Uterus (tissue), 4 donors: Measurements from ENCODE around the gene SDK2. TPM values are rescaled to one million over a fixed set of nuclear protein-coding genes. Genes with fewer than 3 reads are reported as not detected.

ENCODE experiments used
- DNase-seq, 2 donors: peaks; one replicate each; pipeline ENCODE4 v3.0.0-alpha.2; 2019 to 2020
- H3K27ac ChIP-seq, 2 donors: fragments of 200-600 bp; sonication (generic); 1 replicate in 1 of 2; 2 replicates in 1 of 2; pipeline ENCODE4 v1.5.1; 2016 to 2018
- H3K27me3 ChIP-seq, 2 donors: fragments of 200-600 bp; sonication (generic); one replicate each; pipeline ENCODE4 v1.5.1; 2018 to 2019; ENCODE audit warnings: control low read depth in 1 of 2
- H3K36me3 ChIP-seq, 2 donors: fragments of 200-600 bp; sonication (generic); one replicate each; pipeline ENCODE4 v1.5.1; 2019; ENCODE audit warnings: control low read depth in 1 of 2
- H3K4me1 ChIP-seq, 2 donors: fragments of 200-600 bp; sonication (generic); one replicate each; pipeline ENCODE4 v1.5.1; 2018 to 2019; ENCODE audit warnings: control low read depth in 1 of 2
- H3K4me3 ChIP-seq, 2 donors: fragments of 200-600 bp; sonication (generic); 1 replicate in 1 of 2; 2 replicates in 1 of 2; pipeline ENCODE4 v1.5.1; 2018 to 2019; ENCODE audit warnings: mild to moderate bottlenecking in 1 of 2
- H3K9me3 ChIP-seq, 2 donors: fragments of 200-600 bp; sonication (generic); one replicate each; pipeline ENCODE4 v1.5.1; 2019; ENCODE audit warnings: control low read depth in 1 of 2
- POLR2A ChIP-seq, 2 donors: fragments of 450-650 bp; IDR thresholded peaks; one replicate each; pipeline ENCODE4 v1.6.1; 2016; ENCODE audit warnings: antibody characterized with exemption in 2 of 2, mild to moderate bottlenecking in 1 of 2, moderate library complexity in 1 of 2
- intact Hi-C: fragments of 100-400 bp; cut with DNase I; formaldehyde crosslinking; loops from one replicate; pipeline ENCODE4 v1.15.1; 2023; ENCODE audit warnings: low total_unique reads
- total RNA-seq, 4 donors: library from RNA; depleted of rRNA in 3 of 4; stranded (reverse); fragments of >200 nt in 3 of 4; gene quantifications; one replicate each; pipeline versions ENCODE4 v1.1.0 to v1.2.4, GENCODE V29; 2014 to 2023
- TF ChIP-seq, protein P1 (sequence below), 4 experiments: fragments of 200-600 bp in 2 of 4; fragments of 450-650 bp in 2 of 4; sonication (generic) in 2 of 4; IDR thresholded peaks; one replicate each; pipeline ENCODE4 v1.5.1; 2016 to 2019; ENCODE audit warnings: antibody characterized with exemption in 4 of 4, mild to moderate bottlenecking in 2 of 4, moderate library complexity in 1 of 4
- donor health status: DM: yes; HTN: yes; CAD: no.

Gene SDK2
- total RNA-seq, 4 donors from 2014 or later = 1.1 to 5.0 TPM; not detected in 2

- DNase-seq = no peak
- no peak overlapping the region for H3K27ac ChIP-seq
- H3K4me3 ChIP-seq = no peak overlapping the region
- H3K27me3 ChIP-seq = no peaks in the 10 kb centered on the region
- no peaks in the 10 kb centered on the region for H3K36me3 ChIP-seq
- TF ChIP-seq POLR2A (IDR thresholded peaks at IDR 0.05) = no peak
- TF ChIP-seq, protein P1, sequence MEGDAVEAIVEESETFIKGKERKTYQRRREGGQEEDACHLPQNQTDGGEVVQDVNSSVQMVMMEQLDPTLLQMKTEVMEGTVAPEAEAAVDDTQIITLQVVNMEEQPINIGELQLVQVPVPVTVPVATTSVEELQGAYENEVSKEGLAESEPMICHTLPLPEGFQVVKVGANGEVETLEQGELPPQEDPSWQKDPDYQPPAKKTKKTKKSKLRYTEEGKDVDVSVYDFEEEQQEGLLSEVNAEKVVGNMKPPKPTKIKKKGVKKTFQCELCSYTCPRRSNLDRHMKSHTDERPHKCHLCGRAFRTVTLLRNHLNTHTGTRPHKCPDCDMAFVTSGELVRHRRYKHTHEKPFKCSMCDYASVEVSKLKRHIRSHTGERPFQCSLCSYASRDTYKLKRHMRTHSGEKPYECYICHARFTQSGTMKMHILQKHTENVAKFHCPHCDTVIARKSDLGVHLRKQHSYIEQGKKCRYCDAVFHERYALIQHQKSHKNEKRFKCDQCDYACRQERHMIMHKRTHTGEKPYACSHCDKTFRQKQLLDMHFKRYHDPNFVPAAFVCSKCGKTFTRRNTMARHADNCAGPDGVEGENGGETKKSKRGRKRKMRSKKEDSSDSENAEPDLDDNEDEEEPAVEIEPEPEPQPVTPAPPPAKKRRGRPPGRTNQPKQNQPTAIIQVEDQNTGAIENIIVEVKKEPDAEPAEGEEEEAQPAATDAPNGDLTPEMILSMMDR (IDR thresholded peaks at IDR 0.05) = no peak
- intact Hi-C loops = no loop called here
- no peaks in the 10 kb centered on the region for H3K4me1 ChIP-seq
- H3K9me3 ChIP-seq = no peaks in the 10 kb centered on the region
These were observed 23.8 kb downstream of the SDK2 start for GRCh38 chr17:73620414-73620813.

DNA sequence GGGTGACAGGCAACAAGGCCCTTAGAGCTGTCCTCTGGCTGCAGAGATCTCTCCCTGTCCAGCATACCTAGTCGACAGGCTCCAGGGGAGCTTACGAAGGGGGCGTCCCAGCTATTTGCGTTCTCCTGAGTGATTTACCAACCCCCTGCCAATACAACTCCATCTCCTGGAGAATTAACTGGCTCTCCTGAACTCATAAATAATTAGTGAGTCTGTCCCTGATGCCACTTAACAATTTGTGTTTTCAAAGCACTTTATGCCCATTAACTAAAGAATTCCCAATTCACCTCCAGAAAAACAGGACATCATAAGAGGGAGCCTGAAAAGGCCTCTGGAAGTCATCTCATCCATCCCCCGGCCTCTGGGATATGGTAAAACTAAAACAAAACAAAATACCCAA lies 26.7 kb downstream of the SDK2 start:
- Histone ChIP-seq H3K27ac (no peak overlapping the region), H3K4me1 (no peaks in the 10 kb centered on the region), H3K27me3 (no peaks in the 10 kb centered on the region), H3K9me3 (no peaks in the 10 kb centered on the region), H3K36me3 (no peaks in the 10 kb centered on the region), H3K4me3 (no peak overlapping the region)
- intact Hi-C loops = no loop called here
- DNase-seq = no peak
- TF ChIP-seq POLR2A (IDR thresholded peaks at IDR 0.05) = no peak
- TF ChIP-seq, protein P1 (IDR thresholded peaks at IDR 0.05) = no peak

DNA sequence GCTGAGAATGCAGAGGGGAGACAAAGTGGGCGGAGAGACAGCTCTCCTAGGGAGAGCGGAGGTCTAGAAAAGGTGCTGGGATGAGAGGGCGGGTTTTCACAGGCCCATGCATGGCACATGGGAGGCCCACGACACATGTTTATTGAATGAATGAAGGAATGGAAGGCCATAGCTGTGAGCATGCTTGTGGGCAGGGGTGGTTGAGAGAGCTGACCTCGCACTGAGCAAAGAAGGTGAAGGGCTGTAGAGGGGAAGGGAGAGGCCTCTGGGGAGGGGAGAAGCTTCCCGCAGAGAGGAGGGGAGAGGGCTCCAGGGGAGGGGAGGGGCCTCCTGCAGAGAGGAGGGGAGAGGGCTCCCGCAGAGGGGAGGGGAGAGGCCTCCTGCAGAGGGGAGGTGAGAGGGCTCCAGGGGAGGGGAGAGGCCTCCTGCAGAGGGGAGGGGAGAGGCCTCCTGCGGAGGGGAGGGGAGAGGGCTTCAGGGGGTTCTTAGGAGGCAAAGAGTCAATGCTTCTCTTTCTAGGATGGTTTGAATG lies 27.3 kb downstream of the SDK2 start:
- no peak overlapping the region for H3K27ac ChIP-seq
- TF ChIP-seq POLR2A (IDR thresholded peaks at IDR 0.05) = no peak
- TF ChIP-seq, protein P1 (IDR thresholded peaks at IDR 0.05) = no peak

GRCh38 chr17:73616120-73616872 lies 27.9 kb downstream of the SDK2 start:
- Histone ChIP-seq H3K27ac (no peak overlapping the region), H3K9me3 (no peaks in the 10 kb centered on the region)

More for the DNA sequence above, 27.3 kb downstream of the SDK2 start:
- no peak overlapping the region for H3K4me3 ChIP-seq
- H3K9me3 ChIP-seq = no peaks in the 10 kb centered on the region
- intact Hi-C loops = no loop called here
- no peak for DNase-seq
- H3K36me3 ChIP-seq = no peaks in the 10 kb centered on the region
- no peaks in the 10 kb centered on the region for H3K4me1 ChIP-seq
- H3K27me3 ChIP-seq = no peaks in the 10 kb centered on the region

GRCh38 chr17:73614256-73614655 lies 30.0 kb downstream of the SDK2 start:
- Histone ChIP-seq H3K27ac (no peak overlapping the region), H3K4me1 (no peaks in the 10 kb centered on the region), H3K27me3 (no peaks in the 10 kb centered on the region), H3K9me3 (no peaks in the 10 kb centered on the region), H3K36me3 (no peaks in the 10 kb centered on the region), H3K4me3 (no peak overlapping the region)
- intact Hi-C loops = no loop called here
- TF ChIP-seq, protein P1 (IDR thresholded peaks at IDR 0.05) = no peak
- no peak for DNase-seq

More at GRCh38 chr17:73616120-73616872, 27.9 kb downstream of the SDK2 start:
- TF ChIP-seq, protein P1 (IDR thresholded peaks at IDR 0.05) = no peak
- TF ChIP-seq POLR2A (IDR thresholded peaks at IDR 0.05) = no peak
- Histone ChIP-seq H3K27me3 (no peaks in the 10 kb centered on the region), H3K36me3 (no peaks in the 10 kb centered on the region), H3K4me3 (no peak overlapping the region), H3K4me1 (no peaks in the 10 kb centered on the region)
- no peak for DNase-seq
- intact Hi-C loops = no loop called here
